OCI-LY7 (cell line): ENCODE measurements around the gene TYK2.

Experiments used
- EZH2phosphoT487 ChIP-seq: fragments of 200-600 bp; sonication (generic); IDR thresholded peaks from 2 replicates; pipeline ENCODE4 v1.6.1; 2018; ENCODE audit warnings: low read depth, borderline replicate concordance, mild to moderate bottlenecking, mixed run types, antibody characterized with exemption, low read length, moderate library complexity, mixed read lengths
- TF ChIP-seq, protein P1 (sequence below): fragments of 200-600 bp; sonication (generic); conservative IDR thresholded peaks from 2 replicates; pipeline ENCODE4 v1.5.1; 2014; ENCODE audit warnings: mild to moderate bottlenecking, antibody characterized with exemption, low read length, moderate library complexity, mixed read lengths

DNA sequence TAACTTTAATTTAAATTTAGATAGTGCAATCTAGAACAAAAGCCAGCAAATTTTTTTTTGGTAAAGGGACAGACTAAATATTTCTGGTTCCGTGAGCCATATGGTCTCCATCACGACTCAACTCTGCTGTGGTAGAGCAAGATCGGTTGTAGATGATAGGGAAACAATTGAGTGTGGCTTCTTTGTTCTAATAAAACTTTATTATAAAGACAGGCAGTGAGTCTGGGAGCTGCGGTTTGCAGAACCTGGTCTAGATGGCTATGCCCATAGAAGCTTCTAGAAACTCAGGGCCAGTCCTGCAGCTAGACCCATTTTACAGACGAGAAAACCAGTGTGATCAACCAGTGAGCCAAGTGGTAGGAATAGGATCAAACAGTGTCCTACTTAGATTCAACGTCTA is 11.7 kb upstream of the TYK2 start:
- TF ChIP-seq, protein P1, sequence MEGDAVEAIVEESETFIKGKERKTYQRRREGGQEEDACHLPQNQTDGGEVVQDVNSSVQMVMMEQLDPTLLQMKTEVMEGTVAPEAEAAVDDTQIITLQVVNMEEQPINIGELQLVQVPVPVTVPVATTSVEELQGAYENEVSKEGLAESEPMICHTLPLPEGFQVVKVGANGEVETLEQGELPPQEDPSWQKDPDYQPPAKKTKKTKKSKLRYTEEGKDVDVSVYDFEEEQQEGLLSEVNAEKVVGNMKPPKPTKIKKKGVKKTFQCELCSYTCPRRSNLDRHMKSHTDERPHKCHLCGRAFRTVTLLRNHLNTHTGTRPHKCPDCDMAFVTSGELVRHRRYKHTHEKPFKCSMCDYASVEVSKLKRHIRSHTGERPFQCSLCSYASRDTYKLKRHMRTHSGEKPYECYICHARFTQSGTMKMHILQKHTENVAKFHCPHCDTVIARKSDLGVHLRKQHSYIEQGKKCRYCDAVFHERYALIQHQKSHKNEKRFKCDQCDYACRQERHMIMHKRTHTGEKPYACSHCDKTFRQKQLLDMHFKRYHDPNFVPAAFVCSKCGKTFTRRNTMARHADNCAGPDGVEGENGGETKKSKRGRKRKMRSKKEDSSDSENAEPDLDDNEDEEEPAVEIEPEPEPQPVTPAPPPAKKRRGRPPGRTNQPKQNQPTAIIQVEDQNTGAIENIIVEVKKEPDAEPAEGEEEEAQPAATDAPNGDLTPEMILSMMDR = no peak
- no peak for TF ChIP-seq EZH2phosphoT487
